ENCODE measurements around the gene RAB12.

DNA sequence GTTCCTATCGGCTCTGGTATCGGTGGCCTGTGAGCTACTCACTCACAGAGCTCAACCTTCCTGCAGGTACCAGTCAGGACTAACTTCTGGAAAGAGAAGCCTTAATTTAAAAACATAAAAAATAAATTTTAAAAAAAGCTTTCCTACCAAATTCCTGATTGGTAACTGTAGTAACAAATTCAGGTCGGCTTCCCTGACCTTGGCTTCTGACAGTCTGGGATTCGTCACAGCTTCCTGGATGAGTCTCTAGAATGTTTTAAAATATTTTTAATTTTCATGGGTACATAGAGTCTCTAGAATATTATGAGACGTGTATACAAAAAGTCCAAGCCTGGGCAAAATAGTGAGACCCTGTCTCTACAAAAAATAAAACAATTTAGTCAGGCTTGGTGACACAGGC lies 51.1 kb downstream of the RAB12 start:
- TF ChIP-seq, protein P1, sequence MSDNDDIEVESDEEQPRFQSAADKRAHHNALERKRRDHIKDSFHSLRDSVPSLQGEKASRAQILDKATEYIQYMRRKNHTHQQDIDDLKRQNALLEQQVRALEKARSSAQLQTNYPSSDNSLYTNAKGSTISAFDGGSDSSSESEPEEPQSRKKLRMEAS (IDR thresholded peaks at IDR 0.05), result no peak
- TF ChIP-seq, protein P2, sequence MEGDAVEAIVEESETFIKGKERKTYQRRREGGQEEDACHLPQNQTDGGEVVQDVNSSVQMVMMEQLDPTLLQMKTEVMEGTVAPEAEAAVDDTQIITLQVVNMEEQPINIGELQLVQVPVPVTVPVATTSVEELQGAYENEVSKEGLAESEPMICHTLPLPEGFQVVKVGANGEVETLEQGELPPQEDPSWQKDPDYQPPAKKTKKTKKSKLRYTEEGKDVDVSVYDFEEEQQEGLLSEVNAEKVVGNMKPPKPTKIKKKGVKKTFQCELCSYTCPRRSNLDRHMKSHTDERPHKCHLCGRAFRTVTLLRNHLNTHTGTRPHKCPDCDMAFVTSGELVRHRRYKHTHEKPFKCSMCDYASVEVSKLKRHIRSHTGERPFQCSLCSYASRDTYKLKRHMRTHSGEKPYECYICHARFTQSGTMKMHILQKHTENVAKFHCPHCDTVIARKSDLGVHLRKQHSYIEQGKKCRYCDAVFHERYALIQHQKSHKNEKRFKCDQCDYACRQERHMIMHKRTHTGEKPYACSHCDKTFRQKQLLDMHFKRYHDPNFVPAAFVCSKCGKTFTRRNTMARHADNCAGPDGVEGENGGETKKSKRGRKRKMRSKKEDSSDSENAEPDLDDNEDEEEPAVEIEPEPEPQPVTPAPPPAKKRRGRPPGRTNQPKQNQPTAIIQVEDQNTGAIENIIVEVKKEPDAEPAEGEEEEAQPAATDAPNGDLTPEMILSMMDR (IDR thresholded peaks at IDR 0.05; ENCODE audit: control extremely low read depth in 1 of 3, insufficient read depth in 1 of 3, low read depth in 1 of 3, low read length in 3 of 3), result no peak
- no peak for TF ChIP-seq SAP30 (IDR thresholded peaks at IDR 0.05; ENCODE audit: insufficient read depth, insufficient replicate concordance, low read length)
- TF ChIP-seq, protein P3, sequence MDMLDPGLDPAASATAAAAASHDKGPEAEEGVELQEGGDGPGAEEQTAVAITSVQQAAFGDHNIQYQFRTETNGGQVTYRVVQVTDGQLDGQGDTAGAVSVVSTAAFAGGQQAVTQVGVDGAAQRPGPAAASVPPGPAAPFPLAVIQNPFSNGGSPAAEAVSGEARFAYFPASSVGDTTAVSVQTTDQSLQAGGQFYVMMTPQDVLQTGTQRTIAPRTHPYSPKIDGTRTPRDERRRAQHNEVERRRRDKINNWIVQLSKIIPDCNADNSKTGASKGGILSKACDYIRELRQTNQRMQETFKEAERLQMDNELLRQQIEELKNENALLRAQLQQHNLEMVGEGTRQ (IDR thresholded peaks at IDR 0.05; ENCODE audit: low read length), result no peak
- no peak for TF ChIP-seq EP300 (IDR thresholded peaks at IDR 0.05; ENCODE audit: borderline replicate concordance in 1 of 2, low read depth in 2 of 2, low read length in 2 of 2)
